Activated CD8-positive, alpha-beta memory T cell treated with anti-CD3 and anti-CD28 coated beads, Interleukin-2, amount 50 U/mL, for 1 hour (primary cell): Measurements from ENCODE around the gene PLA2G2D.
A peak's percentile ranks its signal among the peaks of the same experiment; 100 is the strongest.

Source experiments
- DNase-seq: peaks from one replicate; pipeline ENCODE4 v3.0.0-alpha.2; 2020; ENCODE audit errors: extremely low read depth

The PLA2G2D gene, protein sequence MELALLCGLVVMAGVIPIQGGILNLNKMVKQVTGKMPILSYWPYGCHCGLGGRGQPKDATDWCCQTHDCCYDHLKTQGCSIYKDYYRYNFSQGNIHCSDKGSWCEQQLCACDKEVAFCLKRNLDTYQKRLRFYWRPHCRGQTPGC

DNA sequence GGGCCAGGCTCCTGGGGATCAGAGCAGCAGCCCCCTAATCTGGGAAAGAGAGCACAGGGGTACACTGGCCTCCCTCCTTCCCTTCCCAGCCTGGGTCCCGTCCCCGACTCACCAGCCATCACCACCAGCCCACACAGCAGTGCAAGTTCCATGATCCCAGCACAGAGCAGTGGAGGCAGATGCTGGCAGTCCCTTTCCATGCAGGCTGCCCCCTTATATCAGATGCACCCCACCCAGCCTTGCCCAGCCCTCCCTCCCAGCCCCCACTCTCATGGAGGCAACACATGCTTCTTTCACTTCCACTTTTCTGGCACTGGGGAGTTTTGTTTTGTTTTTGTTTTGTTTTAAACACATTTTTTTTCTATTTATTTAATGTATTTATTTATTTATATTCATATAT lies at the start of gene PLA2G2D:
Gene PLA2G2D, minus strand, starts transcription at position 190 of the 400 bp plus-strand sequence. Its CDS starts 38 bp downstream, at position 152.
- DNase-seq, result no peak

DNA sequence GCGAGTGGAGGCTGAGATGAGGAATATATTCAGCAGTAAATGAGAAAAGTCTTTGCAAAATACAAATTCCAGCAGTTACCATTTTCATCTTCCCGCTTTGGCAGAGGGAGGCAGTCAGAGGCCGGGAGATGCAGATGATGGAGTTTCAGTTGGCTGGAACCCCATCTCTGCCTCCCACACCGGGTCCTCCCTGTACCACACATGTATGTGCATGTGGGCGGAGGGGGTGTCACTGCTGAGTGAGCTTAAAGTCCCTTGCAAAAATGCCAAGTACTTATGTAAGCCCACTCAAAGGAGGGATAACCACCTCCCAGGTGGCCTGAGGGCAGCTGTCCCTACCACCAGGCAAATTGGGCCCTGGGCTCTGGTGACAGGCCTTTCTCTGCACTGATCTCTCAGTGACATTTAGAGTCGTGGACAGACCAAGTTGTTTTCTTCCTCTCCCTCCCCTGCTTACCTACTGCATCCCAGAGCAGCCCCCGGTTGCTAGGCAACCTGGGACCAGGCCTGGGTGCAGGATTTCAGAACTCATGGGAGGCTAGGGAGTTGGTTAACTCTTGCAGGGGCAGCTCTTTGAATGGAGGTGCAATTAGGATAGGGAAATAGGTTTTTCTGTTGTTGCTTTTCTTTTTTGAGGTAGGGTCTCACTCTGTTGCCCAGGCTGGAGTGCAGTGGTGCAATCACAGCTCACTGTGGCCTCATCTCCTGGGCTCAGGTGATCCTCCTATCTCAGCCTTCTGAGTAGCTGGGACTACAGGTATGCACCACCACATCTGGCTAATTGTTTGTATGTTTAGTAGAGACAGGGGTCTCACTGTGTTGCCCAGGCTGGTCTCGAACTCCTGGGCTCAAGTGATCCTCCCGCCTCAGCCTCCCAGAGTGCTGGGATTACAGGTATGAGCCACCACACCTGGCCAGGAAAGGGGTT lies 49.5 kb upstream of the PLA2G2D start:
- DNase-seq, result no peak

DNA sequence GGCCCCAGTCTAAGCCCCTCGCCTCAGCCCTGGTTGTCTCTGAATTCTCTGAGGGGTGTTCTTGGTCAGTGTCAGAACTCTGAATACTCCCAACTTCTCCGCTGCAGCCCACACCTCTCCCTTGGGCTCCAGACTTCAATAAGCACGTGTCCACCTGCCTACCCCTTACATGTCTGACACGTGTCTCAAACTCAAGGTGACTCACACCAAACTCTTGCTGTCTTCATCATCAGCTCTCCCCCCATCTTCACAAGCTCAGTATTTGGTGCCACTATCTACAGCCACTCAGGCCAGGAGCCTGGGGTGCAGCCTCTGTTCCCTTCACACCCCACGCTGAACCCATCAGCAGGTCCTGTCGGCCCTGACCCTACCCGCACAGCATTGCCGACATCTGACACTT lies 47.8 kb upstream of the PLA2G2D start:
- no peak for DNase-seq

DNA sequence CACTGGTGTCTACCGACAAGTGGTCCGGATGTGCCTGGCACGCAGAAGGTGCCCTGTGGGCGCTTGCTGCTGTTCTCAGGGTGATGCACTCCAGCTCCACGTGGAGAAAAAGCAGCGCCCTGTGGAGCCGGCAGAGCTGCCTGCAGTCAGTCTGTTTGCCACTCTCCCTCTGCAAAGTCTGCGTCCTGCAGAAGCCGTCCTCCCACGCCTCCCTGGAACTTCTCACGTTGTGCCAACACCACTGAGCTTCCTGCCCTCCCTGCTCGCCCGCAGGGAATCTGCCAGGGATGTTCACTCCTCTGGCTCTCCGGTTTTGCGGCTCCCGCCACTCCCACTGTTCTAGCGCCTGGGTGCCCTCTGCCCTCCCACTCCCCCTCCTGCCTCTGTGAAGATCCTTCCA lies 46.7 kb upstream of the PLA2G2D start:
- DNase-seq, result no peak

DNA sequence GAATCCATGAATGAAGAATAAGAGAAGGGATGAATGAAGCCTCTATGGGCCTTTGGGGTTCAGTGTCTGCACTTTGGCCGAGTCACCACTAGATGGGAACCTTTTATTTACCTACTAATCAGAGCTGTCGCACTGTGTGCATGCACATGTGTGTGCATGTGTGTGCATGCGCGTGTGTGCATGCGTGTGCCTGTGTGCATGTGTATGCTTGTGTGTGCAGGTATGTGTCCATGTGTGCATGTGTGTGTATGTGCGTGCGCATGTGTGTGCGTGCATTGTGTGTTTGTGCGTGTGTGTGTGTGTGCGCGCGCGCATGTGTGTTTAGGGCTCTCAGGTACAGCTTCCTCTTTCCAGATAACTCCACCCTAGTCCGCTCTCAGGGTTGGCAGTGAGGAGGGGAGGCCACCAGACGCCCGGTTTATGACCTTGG lies 46.2 kb upstream of the PLA2G2D start:
- no peak for DNase-seq

DNA sequence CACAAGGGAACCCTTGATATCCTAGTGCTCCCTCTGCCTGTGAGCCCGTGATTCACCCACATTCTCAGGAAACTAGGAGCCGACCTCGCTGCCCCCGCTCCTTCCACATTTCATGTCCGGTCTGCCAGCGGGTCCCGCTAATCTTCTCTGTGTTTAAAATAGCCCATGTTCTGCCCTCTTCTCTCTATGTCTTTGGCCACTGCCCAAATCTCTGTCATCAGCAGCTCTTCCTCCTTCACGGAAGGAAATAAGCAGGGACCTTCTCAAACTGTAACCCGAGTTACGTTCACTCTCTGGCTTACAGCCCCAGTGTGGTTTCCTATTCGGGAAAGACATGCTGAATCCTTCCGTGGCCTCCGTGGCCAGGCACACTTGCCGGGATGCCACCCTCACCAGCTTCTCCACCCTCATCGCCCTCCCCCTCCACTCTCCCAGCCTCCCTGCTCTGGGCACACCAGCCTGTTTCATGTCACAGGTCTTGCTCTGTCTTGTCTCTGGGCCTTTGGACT lies 45.4 kb upstream of the PLA2G2D start:
- DNase-seq, result no peak

GRCh38 chr1:20160034-20160433 lies 40.7 kb upstream of the PLA2G2D start:
- DNase-seq, result no peak

DNA sequence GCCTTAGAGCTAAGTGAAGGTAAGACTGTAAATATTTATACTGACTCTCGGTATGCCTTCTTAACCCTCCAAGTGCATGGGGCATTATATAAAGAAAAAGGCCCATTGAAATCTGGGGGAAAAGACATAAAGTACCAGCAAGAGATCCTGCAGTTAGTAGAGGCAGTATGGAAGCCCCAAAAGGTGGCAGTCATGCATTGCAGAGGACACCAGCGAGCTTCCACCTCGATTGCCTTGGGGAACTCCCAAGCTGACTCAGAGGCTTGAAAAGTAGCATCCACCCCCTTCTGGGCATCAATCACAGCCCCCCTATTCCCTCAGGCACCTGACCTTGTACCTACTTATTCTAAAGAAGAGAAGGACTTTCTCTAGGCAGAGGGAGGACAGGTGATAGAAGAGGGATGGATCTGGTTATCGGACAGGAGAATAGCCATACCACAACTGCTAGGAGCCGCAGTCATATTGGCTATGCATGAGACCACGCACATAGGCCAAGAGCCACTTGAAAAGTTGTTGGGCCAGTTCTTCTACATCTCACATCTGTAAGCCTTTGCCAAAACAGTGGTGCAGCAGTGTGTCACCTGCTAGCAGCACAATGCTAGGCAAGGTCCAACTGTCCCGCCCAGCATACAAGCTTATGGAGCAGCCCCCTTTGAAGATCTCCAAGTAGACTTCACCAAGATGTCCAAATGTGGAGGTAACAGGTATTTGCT lies 39.2 kb upstream of the PLA2G2D start:
- DNase-seq, result no peak

DNA sequence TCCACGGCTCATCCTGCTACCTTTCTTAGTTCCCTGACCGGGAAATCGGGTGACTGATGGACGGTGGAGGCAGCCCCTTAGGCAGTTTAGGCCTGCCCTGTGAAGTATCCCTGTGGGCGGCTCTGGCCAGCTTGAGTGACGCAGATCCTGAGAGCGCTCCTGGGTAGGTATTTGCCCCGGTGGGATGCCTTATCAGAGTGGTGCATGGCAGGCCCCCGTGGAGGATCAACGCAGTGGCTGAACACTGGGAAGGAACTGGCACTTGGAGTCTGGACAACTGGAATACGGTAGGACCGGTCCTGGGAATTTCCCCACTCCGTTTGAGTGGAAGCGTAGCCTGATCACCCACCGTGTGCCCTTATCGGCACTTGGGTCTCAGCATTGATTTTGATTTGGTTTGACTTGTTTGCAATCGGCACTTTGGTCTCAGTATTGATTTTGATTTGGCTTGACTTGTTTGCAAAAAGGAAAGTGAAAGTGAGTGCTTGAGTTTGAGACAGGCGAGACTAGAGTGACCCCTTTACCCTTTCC lies 35.0 kb upstream of the PLA2G2D start:
- no peak for DNase-seq

GRCh38 chr1:20153000-20153418 lies 33.7 kb upstream of the PLA2G2D start:
- no peak for DNase-seq

GRCh38 chr1:20152599-20152930 lies 33.2 kb upstream of the PLA2G2D start:
- DNase-seq, result no peak

- peak; percentile 43 for DNase-seq
Measured at GRCh38 chr1:20151906-20152598, 32.7 kb upstream of the PLA2G2D start.

DNA sequence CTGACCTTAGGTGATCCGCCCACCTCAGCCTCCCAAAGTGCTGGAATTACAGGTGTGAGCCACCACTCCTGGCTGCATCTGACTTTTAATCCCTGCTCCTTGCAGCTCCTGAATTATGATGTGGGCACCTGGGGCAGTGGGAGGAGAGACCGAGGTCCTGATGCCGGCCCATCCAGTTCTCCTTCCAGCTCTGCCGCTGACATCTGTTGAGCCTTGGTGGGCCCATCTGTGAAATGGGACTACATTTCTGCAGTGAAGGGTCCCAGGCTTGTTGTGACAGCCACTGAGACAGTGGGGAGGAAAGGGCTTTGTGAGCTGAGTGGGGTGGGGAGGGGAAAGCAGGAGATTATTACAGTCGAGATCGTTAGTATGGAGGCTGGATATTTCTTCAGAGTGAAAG lies 31.6 kb upstream of the PLA2G2D start:
- DNase-seq, result no peak

- DNase-seq, result no peak
Measured at GRCh38 chr1:20150326-20150705, 31.0 kb upstream of the PLA2G2D start.

DNA sequence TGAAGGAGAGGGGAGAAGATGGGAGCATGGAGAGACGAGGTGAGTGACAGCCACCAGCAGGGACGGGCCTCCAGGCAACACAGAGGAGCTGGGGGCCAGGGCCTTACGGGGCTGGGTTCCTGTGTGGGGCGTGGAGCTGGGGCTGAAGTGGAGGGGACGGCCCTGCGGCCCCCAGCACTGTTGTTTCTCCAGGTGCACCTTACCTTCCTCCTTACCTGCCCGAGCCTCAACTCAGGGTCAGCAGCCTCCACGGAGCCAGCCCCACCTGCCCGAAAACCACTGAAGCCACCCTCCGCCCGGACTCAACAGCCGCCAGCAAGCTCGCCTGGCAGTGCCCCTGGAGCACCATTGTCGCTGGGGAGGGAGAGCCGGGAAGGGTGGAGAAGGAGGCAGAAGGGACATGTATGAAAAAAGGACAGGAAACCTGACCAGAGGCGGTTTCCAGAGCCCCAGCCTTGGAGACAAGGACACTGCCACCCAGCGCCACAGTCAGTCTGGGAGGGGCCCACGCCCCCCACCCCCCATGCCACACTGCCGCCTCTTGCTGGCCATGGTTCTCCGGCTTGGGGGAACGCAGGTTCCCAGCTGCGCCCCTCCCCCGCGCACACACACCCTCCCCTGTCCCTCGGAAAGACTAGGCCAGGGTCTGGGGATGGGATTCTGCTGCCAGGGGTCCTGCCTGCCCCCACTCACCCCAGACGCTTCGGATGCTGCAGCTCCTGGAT lies 30.4 kb upstream of the PLA2G2D start:
- DNase-seq, result no peak

DNA sequence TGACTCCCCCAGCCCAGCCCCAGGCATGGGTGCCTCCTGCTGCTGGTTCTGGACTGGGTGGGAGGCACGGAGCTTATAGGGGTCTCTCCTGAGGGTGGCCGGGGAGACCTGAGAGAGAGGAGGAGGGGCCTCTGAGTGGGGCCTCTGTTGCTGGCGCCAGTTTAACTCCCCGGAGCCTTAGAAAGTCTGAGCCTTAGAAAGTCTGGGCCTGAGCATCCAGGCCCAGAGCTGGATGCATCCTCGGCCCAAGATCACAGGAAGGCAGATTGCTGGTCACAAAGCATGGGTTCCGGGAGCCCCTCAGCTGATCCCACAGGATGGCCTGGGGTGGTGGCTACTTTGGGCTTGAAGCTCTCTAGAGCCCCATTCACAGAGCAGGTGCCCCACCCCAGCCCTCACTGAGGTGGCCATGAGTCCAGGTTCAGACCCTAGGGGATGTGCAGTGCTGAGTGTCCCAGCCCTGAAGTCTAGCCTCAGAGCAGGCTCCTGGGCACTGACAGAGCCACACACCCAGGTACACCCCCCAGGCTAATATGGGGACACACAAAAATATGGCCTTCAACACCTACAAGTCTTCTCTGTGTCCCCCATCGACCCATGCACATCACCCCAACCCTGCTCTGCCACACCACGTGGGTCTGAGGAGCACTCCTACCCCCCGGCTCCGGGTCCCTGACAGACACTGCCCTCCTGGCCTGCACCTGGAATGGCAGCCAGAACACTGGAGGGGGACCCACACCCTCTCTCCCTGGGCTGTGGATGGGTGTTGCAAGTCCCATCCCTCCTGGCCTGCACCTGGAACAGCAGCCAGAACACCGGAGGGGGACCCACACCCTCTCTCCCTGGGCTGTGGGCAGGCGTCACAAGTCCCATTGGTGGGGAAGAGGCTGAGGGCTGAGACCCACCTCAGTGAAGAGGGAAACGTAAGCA lies 29.5 kb upstream of the PLA2G2D start:
- DNase-seq, result no peak

GRCh38 chr1:20147846-20148570 lies 28.7 kb upstream of the PLA2G2D start:
- no peak for DNase-seq

DNA sequence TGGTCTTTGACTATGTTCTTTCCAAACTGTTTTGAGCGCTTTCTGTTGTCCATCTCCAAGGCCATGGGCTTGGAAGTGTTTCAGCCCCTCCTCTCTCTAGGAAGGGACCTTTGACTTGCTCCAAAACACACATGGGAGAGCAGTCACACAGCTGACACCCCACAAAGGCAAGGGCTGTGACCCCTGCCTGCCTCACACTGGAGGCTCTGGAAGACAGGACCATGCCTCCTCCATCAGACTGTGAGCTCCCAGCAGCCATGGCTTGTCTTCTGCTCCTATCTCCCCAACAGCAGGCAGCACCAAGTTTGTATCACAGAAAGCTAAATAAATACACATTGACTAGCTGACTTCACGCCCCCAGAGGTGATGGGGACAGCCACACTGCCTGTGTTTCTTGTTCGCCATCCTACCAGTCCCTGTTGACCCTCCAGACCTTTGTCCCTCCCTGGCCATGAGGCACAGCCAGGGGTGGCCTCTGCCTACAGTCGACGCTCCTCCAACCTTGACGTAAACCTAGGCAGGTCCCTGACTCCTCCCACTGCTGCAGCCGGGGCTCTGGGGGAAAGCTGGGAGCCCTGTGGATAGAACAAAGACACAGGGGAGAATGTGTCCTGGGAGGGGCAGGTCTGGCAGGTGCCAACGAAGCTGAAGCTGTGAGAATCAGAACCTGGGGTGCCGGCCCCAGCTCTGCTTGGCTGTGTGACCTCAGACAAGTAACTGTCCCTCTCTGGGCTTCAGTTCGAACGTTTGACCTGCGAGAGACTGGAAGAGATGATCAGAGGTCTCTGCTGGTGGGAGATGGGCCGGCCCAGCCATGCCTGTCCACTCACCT lies 24.6 kb upstream of the PLA2G2D start:
- no peak for DNase-seq
